H9 (cell line): ENCODE data around the gene ABCA13. TPM values are rescaled to one million over a fixed set of nuclear protein-coding genes. Genes with fewer than 3 reads are reported as not detected.

Source experiments
- DNase-seq: peaks from one replicate; pipeline ENCODE4 v3.0.0-alpha.2; 2017
- H2AFZ ChIP-seq: one replicate; pipeline ENCODE4 v1.6.1; 2013; ENCODE audit warnings: mild to moderate bottlenecking, low read length, control low read depth, moderate library complexity
- H2AK5ac ChIP-seq: 2 replicates; pipeline ENCODE4 v1.6.1; 2013; ENCODE audit warnings: low read length, control low read depth, mixed read lengths; ENCODE audit not compliant: insufficient read length
- H2BK120ac ChIP-seq: one replicate; pipeline ENCODE4 v1.6.1; 2013; ENCODE audit warnings: low read depth, mild to moderate bottlenecking, low read length, control low read depth, inconsistent platforms; ENCODE audit not compliant: poor library complexity, severe bottlenecking
- H2BK12ac ChIP-seq: 2 replicates; pipeline ENCODE4 v1.6.1; 2013; ENCODE audit warnings: low read length, control low read depth, mixed read lengths, low read depth; ENCODE audit not compliant: insufficient read length
- H2BK15ac ChIP-seq: 2 replicates; pipeline ENCODE4 v1.6.1; 2013; ENCODE audit warnings: low read depth, low read length, control low read depth
- H2BK20ac ChIP-seq: one replicate; pipeline ENCODE4 v1.6.1; 2013; ENCODE audit warnings: low read depth, mild to moderate bottlenecking, low read length, control low read depth, inconsistent platforms; ENCODE audit not compliant: poor library complexity, severe bottlenecking
- H2BK5ac ChIP-seq: 2 replicates; pipeline ENCODE4 v1.6.1; 2013; ENCODE audit warnings: low read length, control low read depth, mixed read lengths; ENCODE audit not compliant: insufficient read length
- H3K14ac ChIP-seq: 2 replicates; pipeline ENCODE4 v1.6.1; 2013; ENCODE audit warnings: low read length, control low read depth; ENCODE audit not compliant: insufficient read depth
- H3K18ac ChIP-seq: 2 replicates; pipeline ENCODE4 v1.6.1; 2013; ENCODE audit warnings: low read depth, mild to moderate bottlenecking, mixed read lengths, low read length, control low read depth; ENCODE audit not compliant: insufficient read length
- H3K23ac ChIP-seq: 2 replicates; pipeline ENCODE4 v1.6.1; 2013; ENCODE audit warnings: low read length, control low read depth, mixed read lengths, low read depth; ENCODE audit not compliant: insufficient read length
- H3K23me2 ChIP-seq: 2 replicates; pipeline ENCODE4 v1.6.1; 2013; ENCODE audit warnings: low read depth, mild to moderate bottlenecking, mixed read lengths, low read length, control low read depth; ENCODE audit not compliant: insufficient read length, poor library complexity, severe bottlenecking
- H3K27ac ChIP-seq: 2 replicates; pipeline ENCODE4 v1.5.1; 2013; ENCODE audit warnings: low read length, control low read depth, mixed read lengths, low read depth; ENCODE audit not compliant: insufficient read length
- H3K27me3 ChIP-seq: 2 replicates; pipeline ENCODE4 v1.6.1; 2013; ENCODE audit warnings: low read length, control low read depth, inconsistent platforms; ENCODE audit not compliant: insufficient read depth
- H3K4ac ChIP-seq: 2 replicates; pipeline ENCODE4 v1.6.1; 2013; ENCODE audit warnings: low read depth, mild to moderate bottlenecking, control low read depth, inconsistent platforms, low read length, moderate library complexity
- H3K4me1 ChIP-seq: 2 replicates; pipeline ENCODE4 v1.6.1; 2013; ENCODE audit warnings: low read length, control low read depth, inconsistent platforms; ENCODE audit not compliant: insufficient read depth
- H3K4me2 ChIP-seq: 2 replicates; pipeline ENCODE4 v1.6.1; 2013; ENCODE audit warnings: low read length, control low read depth, mixed read lengths; ENCODE audit not compliant: insufficient read length, insufficient read depth
- H3K56ac ChIP-seq: 2 replicates; pipeline ENCODE4 v1.6.1; 2013; ENCODE audit warnings: low read depth, mild to moderate bottlenecking, mixed read lengths, low read length, control low read depth; ENCODE audit not compliant: insufficient read length
- H3K79me1 ChIP-seq: 2 replicates; pipeline ENCODE4 v1.6.1; 2013; ENCODE audit warnings: low read depth, mild to moderate bottlenecking, moderate library complexity, low read length, control low read depth, inconsistent platforms; ENCODE audit not compliant: insufficient read depth, poor library complexity, severe bottlenecking
- H3K79me2 ChIP-seq: 2 replicates; pipeline ENCODE4 v1.6.1; 2013; ENCODE audit warnings: low read length, control low read depth, inconsistent platforms; ENCODE audit not compliant: insufficient read depth
- H3K9ac ChIP-seq: 2 replicates; pipeline ENCODE4 v1.6.1; 2013; ENCODE audit warnings: low read length, control low read depth, mixed read lengths; ENCODE audit not compliant: insufficient read length; ENCODE audit errors: extremely low read depth
- H3K9me3 ChIP-seq: one replicate; pipeline ENCODE4 v1.6.1; 2013; ENCODE audit warnings: low read depth, low read length, inconsistent platforms; ENCODE audit not compliant: control insufficient read depth
- H3T11ph ChIP-seq: one replicate; pipeline ENCODE4 v1.6.1; 2013; ENCODE audit warnings: mild to moderate bottlenecking, low read length, control low read depth, inconsistent platforms
- H4K20me1 ChIP-seq: one replicate; pipeline ENCODE4 v1.6.1; 2013; ENCODE audit not compliant: control insufficient read depth, insufficient read length, insufficient read depth
- H4K5ac ChIP-seq: 2 replicates; pipeline ENCODE4 v1.6.1; 2013; ENCODE audit warnings: low read depth, mild to moderate bottlenecking, mixed read lengths, low read length, control low read depth; ENCODE audit not compliant: insufficient read length
- H4K8ac ChIP-seq: replicated peaks from 2 replicates; pipeline ENCODE4 v1.6.1; 2013; ENCODE audit warnings: low read length, control low read depth, mixed read lengths, low read depth; ENCODE audit not compliant: insufficient read length
- H4K91ac ChIP-seq: 2 replicates; pipeline ENCODE4 v1.6.1; 2013; ENCODE audit warnings: low read depth, mild to moderate bottlenecking, moderate library complexity, mixed read lengths, low read length, control low read depth; ENCODE audit not compliant: insufficient read length
- H3K27ac Mint-ChIP-seq, 3 experiments: 2 replicates in 2 of 3; 3 replicates in 1 of 3; pipeline ENCODE4 v1.8.0; 2020 to 2021; ENCODE audit warnings: mixed read lengths in 3 of 3, mild to moderate bottlenecking in 1 of 3, moderate library complexity in 1 of 3
- H3K27me3 Mint-ChIP-seq: 2 replicates; pipeline ENCODE4 v1.8.0; 2021; ENCODE audit warnings: low read depth, mild to moderate bottlenecking, moderate library complexity, mixed read lengths
- H3K36me3 Mint-ChIP-seq, 3 experiments: 2 replicates in 2 of 3; 3 replicates in 1 of 3; pipeline ENCODE4 v1.8.0; 2020 to 2021; ENCODE audit warnings: low read depth in 3 of 3, mixed read lengths in 3 of 3; ENCODE audit not compliant: insufficient read depth in 1 of 3
- H3K4me1 Mint-ChIP-seq, 2 experiments: 2 replicates each; pipeline ENCODE4 v1.8.0; 2020; ENCODE audit warnings: mixed read lengths in 2 of 2
- H3K4me3 Mint-ChIP-seq, 2 experiments: 2 replicates in 1 of 2; 3 replicates in 1 of 2; pipeline ENCODE4 v1.8.0; 2020 to 2021; ENCODE audit warnings: mild to moderate bottlenecking in 2 of 2, mixed read lengths in 2 of 2, moderate library complexity in 1 of 2
- H3K9me3 Mint-ChIP-seq, 2 experiments: 2 replicates in 1 of 2; 3 replicates in 1 of 2; pipeline ENCODE4 v1.8.0; 2020; ENCODE audit warnings: mild to moderate bottlenecking in 2 of 2, mixed read lengths in 2 of 2, moderate library complexity in 1 of 2
- WGBS: extraction: QIAGEN DNeasy Blood & Tissue Kit; methylation state at CpG from one replicate; pipeline ENCODE4 v1.1.7; 2013; ENCODE audit warnings: missing lambda C conversion rate, low lambda C conversion rate, mixed read lengths; ENCODE audit not compliant: insufficient read length; ENCODE audit errors: extremely low coverage; 5-methylcytosine and 5-hydroxymethylcytosine counted together
- total RNA-seq: library from RNA; stranded (reverse); gene quantifications from 2 replicates; pipeline ENCODE4 v1.2.1, GENCODE V29; 2021
- TF ChIP-seq, protein P1 (sequence below): fragments of 200-600 bp; sonication (generic); conservative IDR thresholded peaks from 3 replicates; pipeline ENCODE4 v1.8.0; 2021; ENCODE audit warnings: antibody characterized with exemption, mild to moderate bottlenecking

ABCA13 gene
- total RNA-seq, 1 experiment from 2014 or later = 0.11 TPM

DNA sequence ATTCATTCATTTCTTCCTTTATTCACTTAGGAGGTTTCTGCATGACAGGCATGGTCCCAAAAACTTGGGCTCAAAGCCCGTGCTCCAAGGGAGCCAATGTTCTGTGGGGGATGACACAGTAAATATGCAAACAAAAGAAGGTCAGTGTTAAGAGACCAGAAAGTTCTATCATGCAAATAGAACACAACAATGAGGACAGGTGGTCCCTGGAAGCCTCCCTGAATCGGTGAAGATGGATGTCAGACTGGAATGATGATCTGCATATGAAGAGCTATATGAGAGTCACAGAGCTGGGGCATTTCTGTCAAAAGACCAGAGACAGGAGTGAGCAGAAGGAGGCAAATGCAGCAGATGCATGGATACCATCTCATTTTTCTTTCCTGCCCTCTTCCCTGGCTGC lies 129.0 kb downstream of the ABCA13 start:
- H3K14ac ChIP-seq = no peak overlapping the region
- peaks cover 7% of the 10 kb centered on the region for H3K4me1 ChIP-seq
- DNase-seq = peak; percentile 56
- H2BK15ac ChIP-seq = no peak overlapping the region
- H3K79me2 ChIP-seq = no peaks in the 10 kb centered on the region
- peaks cover 11% of the 10 kb centered on the region in 2 experiments for H3K9me3 Mint-ChIP-seq
- peaks cover 0 to 12% (median 4%) of the 10 kb centered on the region in 3 experiments; a peak in 3 of 7 replicates for H3K36me3 Mint-ChIP-seq
- H3K9ac ChIP-seq = no peak overlapping the region
- H3K27me3 Mint-ChIP-seq = no peaks in the 10 kb centered on the region
- no peak overlapping the region for H2BK5ac ChIP-seq
- no peak overlapping the region for H4K91ac ChIP-seq
- no peak overlapping the region for H3K23ac ChIP-seq
- H2AFZ ChIP-seq = no peak overlapping the region
- no peak overlapping the region for H2BK120ac ChIP-seq
- H3K4me3 Mint-ChIP-seq = no peak overlapping the region
- no peak overlapping the region for H2BK12ac ChIP-seq
- no peak overlapping the region for H3T11ph ChIP-seq
- H4K20me1 ChIP-seq = no peaks in the 10 kb centered on the region
- H3K79me1 ChIP-seq = no peaks in the 10 kb centered on the region
- no peaks in the 10 kb centered on the region for H3K27me3 ChIP-seq
- H4K8ac ChIP-seq = no peak overlapping the region
- H3K27ac ChIP-seq = no peak overlapping the region
- TF ChIP-seq, protein P1, sequence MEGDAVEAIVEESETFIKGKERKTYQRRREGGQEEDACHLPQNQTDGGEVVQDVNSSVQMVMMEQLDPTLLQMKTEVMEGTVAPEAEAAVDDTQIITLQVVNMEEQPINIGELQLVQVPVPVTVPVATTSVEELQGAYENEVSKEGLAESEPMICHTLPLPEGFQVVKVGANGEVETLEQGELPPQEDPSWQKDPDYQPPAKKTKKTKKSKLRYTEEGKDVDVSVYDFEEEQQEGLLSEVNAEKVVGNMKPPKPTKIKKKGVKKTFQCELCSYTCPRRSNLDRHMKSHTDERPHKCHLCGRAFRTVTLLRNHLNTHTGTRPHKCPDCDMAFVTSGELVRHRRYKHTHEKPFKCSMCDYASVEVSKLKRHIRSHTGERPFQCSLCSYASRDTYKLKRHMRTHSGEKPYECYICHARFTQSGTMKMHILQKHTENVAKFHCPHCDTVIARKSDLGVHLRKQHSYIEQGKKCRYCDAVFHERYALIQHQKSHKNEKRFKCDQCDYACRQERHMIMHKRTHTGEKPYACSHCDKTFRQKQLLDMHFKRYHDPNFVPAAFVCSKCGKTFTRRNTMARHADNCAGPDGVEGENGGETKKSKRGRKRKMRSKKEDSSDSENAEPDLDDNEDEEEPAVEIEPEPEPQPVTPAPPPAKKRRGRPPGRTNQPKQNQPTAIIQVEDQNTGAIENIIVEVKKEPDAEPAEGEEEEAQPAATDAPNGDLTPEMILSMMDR = no peak
- H3K9me3 ChIP-seq = no peaks in the 10 kb centered on the region
- H3K4ac ChIP-seq = no peak overlapping the region
- no peaks in the 10 kb centered on the region for H3K23me2 ChIP-seq
- H3K4me2 ChIP-seq = peak overlapping the region; percentile 11
- no peak overlapping the region for H3K18ac ChIP-seq
- no peak overlapping the region for H2AK5ac ChIP-seq
- H3K56ac ChIP-seq = no peak overlapping the region
- H2BK20ac ChIP-seq = no peak overlapping the region
- H3K27ac Mint-ChIP-seq = peak overlapping the region; percentile 10 to 68 (median 41); a peak in 5 of 7 replicates
- no CpG with 5 or more reads among the region's 2 CpGs for WGBS
- H4K5ac ChIP-seq = no peak overlapping the region
- H3K4me1 Mint-ChIP-seq = peaks cover 30 to 40% of the 10 kb centered on the region in 2 experiments
